Gastrocnemius medialis (tissue), 4 donors: ENCODE results near the gene MRPS22.

Source experiments
- POLR2A ChIP-seq, 2 donors: fragments of 450-650 bp; IDR thresholded peaks; one replicate each; pipeline ENCODE4 v1.6.1; 2017; ENCODE audit warnings: antibody characterized with exemption in 2 of 2, mild to moderate bottlenecking in 2 of 2, moderate library complexity in 2 of 2
- TF ChIP-seq, protein P1 (sequence below), 5 experiments: fragments of 450-650 bp in 3 of 5; fragments of 200-600 bp in 2 of 5; sonication (generic) in 2 of 5; IDR thresholded peaks in 4 of 5; conservative IDR thresholded peaks in 1 of 5; 1 replicate in 4 of 5; 2 replicates in 1 of 5; pipeline ENCODE4 v1.5.1; 2016 to 2019; ENCODE audit warnings: antibody characterized with exemption in 5 of 5, mild to moderate bottlenecking in 3 of 5, moderate library complexity in 3 of 5

DNA sequence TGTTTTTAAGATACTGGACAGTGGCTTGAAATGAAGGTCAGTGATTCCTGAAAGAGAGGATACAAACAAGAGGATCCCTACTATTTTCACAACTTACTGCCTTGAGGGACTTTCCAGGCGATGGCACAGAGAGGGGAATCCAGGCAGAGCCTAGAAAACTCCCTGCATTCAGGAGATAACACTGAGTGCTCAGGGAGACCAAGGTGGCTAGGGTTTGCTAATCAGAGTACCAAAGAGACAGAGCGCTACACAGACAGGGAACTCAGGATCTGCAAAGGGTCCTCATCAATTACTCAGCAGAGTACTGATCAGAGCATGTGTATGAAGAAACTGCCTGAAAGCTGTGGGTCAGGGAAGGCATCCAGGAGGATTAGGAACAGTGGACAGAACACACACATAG lies 11.7 kb upstream of the MRPS22 start:
- TF ChIP-seq, protein P1, sequence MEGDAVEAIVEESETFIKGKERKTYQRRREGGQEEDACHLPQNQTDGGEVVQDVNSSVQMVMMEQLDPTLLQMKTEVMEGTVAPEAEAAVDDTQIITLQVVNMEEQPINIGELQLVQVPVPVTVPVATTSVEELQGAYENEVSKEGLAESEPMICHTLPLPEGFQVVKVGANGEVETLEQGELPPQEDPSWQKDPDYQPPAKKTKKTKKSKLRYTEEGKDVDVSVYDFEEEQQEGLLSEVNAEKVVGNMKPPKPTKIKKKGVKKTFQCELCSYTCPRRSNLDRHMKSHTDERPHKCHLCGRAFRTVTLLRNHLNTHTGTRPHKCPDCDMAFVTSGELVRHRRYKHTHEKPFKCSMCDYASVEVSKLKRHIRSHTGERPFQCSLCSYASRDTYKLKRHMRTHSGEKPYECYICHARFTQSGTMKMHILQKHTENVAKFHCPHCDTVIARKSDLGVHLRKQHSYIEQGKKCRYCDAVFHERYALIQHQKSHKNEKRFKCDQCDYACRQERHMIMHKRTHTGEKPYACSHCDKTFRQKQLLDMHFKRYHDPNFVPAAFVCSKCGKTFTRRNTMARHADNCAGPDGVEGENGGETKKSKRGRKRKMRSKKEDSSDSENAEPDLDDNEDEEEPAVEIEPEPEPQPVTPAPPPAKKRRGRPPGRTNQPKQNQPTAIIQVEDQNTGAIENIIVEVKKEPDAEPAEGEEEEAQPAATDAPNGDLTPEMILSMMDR (IDR thresholded peaks at IDR 0.05 in 4 of 5, conservative IDR thresholded peaks at IDR 0.05 in 1 of 5) = no peak
- no peak for TF ChIP-seq POLR2A (IDR thresholded peaks at IDR 0.05)
